ENCODE measurements around the gene MPG.
"Not testable (repeated sequence)": the region's sequence is repeated elsewhere in the genome, so short reads cannot be mapped to it uniquely, and the experiment has no call there.

Gene MPG

GRCh38 chr16:77807-78443, at the start of gene MPG:
Gene MPG, plus strand, starts transcription at chr16:78225. Its CDS starts 85 bp downstream, at chr16:78310.
- DNase-seq (ENCODE audit: extremely low spot score, insufficient read length, low read depth) (peak; percentile 98), FAIRE-seq (peak; percentile 77)

GRCh38 chr16:30627-31026, 47.4 kb upstream of the MPG start:
- not testable (repeated sequence) for FAIRE-seq; DNase-seq (ENCODE audit: extremely low spot score, insufficient read length, low read depth)

GRCh38 chr16:33154-33876, 44.7 kb upstream of the MPG start:
- DNase-seq (ENCODE audit: extremely low spot score, insufficient read length, low read depth); FAIRE-seq: not testable (repeated sequence)

- DNase-seq (ENCODE audit: extremely low spot score, insufficient read length, low read depth) = no peak
- no peak for FAIRE-seq
These were observed 44.0 kb upstream of the MPG start for GRCh38 chr16:33877-34647.

GRCh38 chr16:34648-34987, 43.4 kb upstream of the MPG start:
- no peak for FAIRE-seq

GRCh38 chr16:35011-35677, 42.9 kb upstream of the MPG start:
- peak; percentile 87 for FAIRE-seq
- DNase-seq (ENCODE audit: extremely low spot score, insufficient read length, low read depth) = no peak

More at GRCh38 chr16:34648-34987, 43.4 kb upstream of the MPG start:
- DNase-seq (ENCODE audit: extremely low spot score, insufficient read length, low read depth) = no peak

GRCh38 chr16:35678-36305, 42.2 kb upstream of the MPG start:
- no peak for FAIRE-seq
- DNase-seq (ENCODE audit: extremely low spot score, insufficient read length, low read depth) = no peak

GRCh38 chr16:36336-36984, 41.6 kb upstream of the MPG start:
- FAIRE-seq = no peak
- DNase-seq (ENCODE audit: extremely low spot score, insufficient read length, low read depth) = no peak

GRCh38 chr16:37511-37910, 40.5 kb upstream of the MPG start:
- no peak for DNase-seq (ENCODE audit: extremely low spot score, insufficient read length, low read depth)
- no peak for FAIRE-seq

GRCh38 chr16:38206-38605, 39.8 kb upstream of the MPG start:
- DNase-seq (ENCODE audit: extremely low spot score, insufficient read length, low read depth); FAIRE-seq: not testable (repeated sequence)

GRCh38 chr16:38941-39892, 38.8 kb upstream of the MPG start:
- DNase-seq (ENCODE audit: extremely low spot score, insufficient read length, low read depth) (peak; percentile 81), FAIRE-seq (peak; percentile 99)

- FAIRE-seq = no peak
- DNase-seq (ENCODE audit: extremely low spot score, insufficient read length, low read depth) = no peak
These were observed 36.5 kb upstream of the MPG start for GRCh38 chr16:41439-42068.

GRCh38 chr16:42069-42457, 36.0 kb upstream of the MPG start:
- FAIRE-seq (no peak), DNase-seq (ENCODE audit: extremely low spot score, insufficient read length, low read depth) (no peak)

GRCh38 chr16:42691-43090, 35.3 kb upstream of the MPG start:
- DNase-seq (ENCODE audit: extremely low spot score, insufficient read length, low read depth) (no peak), FAIRE-seq (no peak)

- DNase-seq (ENCODE audit: extremely low spot score, insufficient read length, low read depth) (no peak), FAIRE-seq (no peak)
These were observed 34.7 kb upstream of the MPG start for GRCh38 chr16:43294-43693.

GRCh38 chr16:44655-45054, 33.4 kb upstream of the MPG start:
- FAIRE-seq (no peak), DNase-seq (ENCODE audit: extremely low spot score, insufficient read length, low read depth) (no peak)

GRCh38 chr16:45454-45853, 32.6 kb upstream of the MPG start:
- no peak for DNase-seq (ENCODE audit: extremely low spot score, insufficient read length, low read depth)
- FAIRE-seq = no peak

GRCh38 chr16:46510-46909, 31.5 kb upstream of the MPG start:
- FAIRE-seq; DNase-seq (ENCODE audit: extremely low spot score, insufficient read length, low read depth): not testable (repeated sequence)
